Measurements from ENCODE around the gene LRRC58. TPM values are rescaled to one million over a fixed set of nuclear protein-coding genes. Genes with fewer than 3 reads are reported as not detected.
"Not testable (repeated sequence)": the region's sequence is repeated elsewhere in the genome, so short reads cannot be mapped to it uniquely, and the experiment has no call there.

Gene LRRC58
- total RNA-seq, 1 experiment from 2014 or later: 34.8 TPM

- H3K4me2 ChIP-seq (ENCODE audit: low read length); H3K9me2 ChIP-seq (ENCODE audit: insufficient read depth); BruUV-seq (replicated peaks); H3K79me2 ChIP-seq (ENCODE audit: insufficient read depth, low read length); POLR2A ChIA-PET; H3K27me3 ChIP-seq (ENCODE audit: insufficient read depth, low read length); H3K27ac ChIP-seq (ENCODE audit: low read depth, low read length); H3K36me3 ChIP-seq (ENCODE audit: control insufficient read depth in 1 of 2, insufficient read depth in 2 of 2, low read length in 2 of 2); H3K4me1 ChIP-seq (ENCODE audit: control insufficient read depth in 1 of 2, insufficient read depth in 2 of 2, low read length in 2 of 2); RAD21 ChIA-PET (ENCODE audit: low non-redundant PET in 1 of 2, low total read pairs in 2 of 2, uncharacterized antibody in 2 of 2, unreplicated experiment in 2 of 2); ATAC-seq; H4K20me1 ChIP-seq (ENCODE audit: insufficient read depth); H3K4me3 ChIP-seq (replicated peaks in 1 of 2; ENCODE audit: low read depth in 1 of 2, low read length in 2 of 2); DNase-seq (ENCODE audit: low read depth, low spot score); H3K9ac ChIP-seq (ENCODE audit: low read length); CTCF ChIA-PET; H3K9me3 ChIP-seq (ENCODE audit: control insufficient read depth in 1 of 2, insufficient read depth in 1 of 2, low read depth in 1 of 2, low read length in 2 of 2); H2AFZ ChIP-seq (ENCODE audit: low read depth, low read length, poor library complexity, severe bottlenecking); intact Hi-C loops (cut with micrococcal nuclease): not testable (repeated sequence)
These were observed 28.8 kb upstream of the LRRC58 start for GRCh38 chr3:120377948-120378347.

- no peak for TF ChIP-seq RAD21 (IDR thresholded peaks at IDR 0.05; ENCODE audit: low read depth)
- no peak for TF ChIP-seq POLR2A (IDR thresholded peaks at IDR 0.05; ENCODE audit: borderline replicate concordance, extremely low read depth, insufficient read depth, insufficient read length)
- TF ChIP-seq SIN3A (IDR thresholded peaks at IDR 0.05; ENCODE audit: low read depth): no peak
- TF ChIP-seq ZBTB33 (IDR thresholded peaks at IDR 0.05; ENCODE audit: extremely low read depth, insufficient replicate concordance, low read length): no peak
- TF ChIP-seq FOSL1 (IDR thresholded peaks at IDR 0.05; ENCODE audit: low read depth): no peak
- TF ChIP-seq ATF3 (IDR thresholded peaks at IDR 0.05): no peak
- TF ChIP-seq ZFX (IDR thresholded peaks at IDR 0.05): no peak
- TF ChIP-seq CTCF (IDR thresholded peaks at IDR 0.05 in 2 of 3, conservative IDR thresholded peaks at IDR 0.05 in 1 of 3; ENCODE audit: borderline replicate concordance in 1 of 3, insufficient read depth in 1 of 3, low read depth in 2 of 3, low read length in 2 of 3): no peak
- TF ChIP-seq REST (IDR thresholded peaks at IDR 0.05; ENCODE audit: low read depth): no peak
- no peak for TF ChIP-seq SRF (IDR thresholded peaks at IDR 0.05; ENCODE audit: low read depth)
- no peak for TF ChIP-seq EZH2phosphoT487 (IDR thresholded peaks at IDR 0.05; ENCODE audit: borderline replicate concordance)
- TF ChIP-seq SP1 (IDR thresholded peaks at IDR 0.05; ENCODE audit: low read depth): no peak
- no peak for TF ChIP-seq ZNF274 (IDR thresholded peaks at IDR 0.05; ENCODE audit: low read depth, low read length)
- H3K4me2 ChIP-seq (ENCODE audit: low read length): no peak overlapping the region
- ChIA-PET RAD21 (ENCODE audit: low non-redundant PET in 1 of 2, low total read pairs in 2 of 2, uncharacterized antibody in 2 of 2, unreplicated experiment in 2 of 2) (no interaction called here), CTCF (no interaction called here), POLR2A (no interaction called here)
- H3K9me3 ChIP-seq (ENCODE audit: control insufficient read depth in 1 of 2, insufficient read depth in 1 of 2, low read depth in 1 of 2, low read length in 2 of 2): no peaks in the 10 kb centered on the region
- H3K36me3 ChIP-seq (ENCODE audit: control insufficient read depth in 1 of 2, insufficient read depth in 2 of 2, low read length in 2 of 2): no peaks in the 10 kb centered on the region
- no peak overlapping the region for H3K27ac ChIP-seq (ENCODE audit: low read depth, low read length)
- BruUV-seq (replicated peaks): no TSS peak
- DNase-seq (ENCODE audit: low read depth, low spot score): no peak
- H3K27me3 ChIP-seq (ENCODE audit: insufficient read depth, low read length): no peaks in the 10 kb centered on the region
- no peak overlapping the region for H3K4me3 ChIP-seq (replicated peaks in 1 of 2; ENCODE audit: low read depth in 1 of 2, low read length in 2 of 2)
- intact Hi-C loops (cut with micrococcal nuclease): no loop called here
- no peak overlapping the region for H3K9ac ChIP-seq (ENCODE audit: low read length)
- no peaks in the 10 kb centered on the region for H3K4me1 ChIP-seq (ENCODE audit: control insufficient read depth in 1 of 2, insufficient read depth in 2 of 2, low read length in 2 of 2)
- H3K79me2 ChIP-seq (ENCODE audit: insufficient read depth, low read length): no peaks in the 10 kb centered on the region
- H2AFZ ChIP-seq (ENCODE audit: low read depth, low read length, poor library complexity, severe bottlenecking): no peak overlapping the region
- no peaks in the 10 kb centered on the region for H4K20me1 ChIP-seq (ENCODE audit: insufficient read depth)
- ATAC-seq: no peak
- no peaks in the 10 kb centered on the region for H3K9me2 ChIP-seq (ENCODE audit: insufficient read depth)
These were observed 21.3 kb upstream of the LRRC58 start for GRCh38 chr3:120370463-120370862.

Data from HCT116 (cell line).